Activated T-cell treated with anti-CD3 and anti-CD28 coated beads, Interleukin-2, amount 50 U/mL, for 1 hour (primary cell): ENCODE results near the gene CST4.
"Not testable (repeated sequence)": the region's sequence is repeated elsewhere in the genome, so short reads cannot be mapped to it uniquely, and the experiment has no call there.

ENCODE experiments used
- DNase-seq: peaks from one replicate; pipeline ENCODE4 v3.0.0-alpha.2; 2020

Gene CST4

GRCh38 chr20:23640018-23640601 is 48.7 kb downstream of the CST4 start:
- no peak for DNase-seq

GRCh38 chr20:23639490-23639958 is 49.3 kb downstream of the CST4 start:
- DNase-seq = no peak

GRCh38 chr20:23638309-23638708 is 50.5 kb downstream of the CST4 start:
- no peak for DNase-seq

- DNase-seq = no peak
These were observed 51.3 kb downstream of the CST4 start, which contains the start of gene CST3 for GRCh38 chr20:23637282-23638221. CST3 (minus strand) TSS chr20:23637955; CDS start chr20:23637862, 93 bp downstream.

- no peak for DNase-seq
These were observed 51.9 kb downstream of the CST4 start for GRCh38 chr20:23636908-23637281.

- no peak for DNase-seq
These were observed 52.5 kb downstream of the CST4 start for GRCh38 chr20:23636182-23636907.

GRCh38 chr20:23635768-23636090 is 53.1 kb downstream of the CST4 start:
- DNase-seq = not testable (repeated sequence)
